Epidermal melanocyte (primary cell): ENCODE results near the gene PSENEN.

Source experiments
- DNase-seq: peaks from one replicate; pipeline ENCODE4 v3.0.0; 2011; ENCODE audit warnings: low spot score; ENCODE audit not compliant: insufficient read length

The PSENEN gene

DNA sequence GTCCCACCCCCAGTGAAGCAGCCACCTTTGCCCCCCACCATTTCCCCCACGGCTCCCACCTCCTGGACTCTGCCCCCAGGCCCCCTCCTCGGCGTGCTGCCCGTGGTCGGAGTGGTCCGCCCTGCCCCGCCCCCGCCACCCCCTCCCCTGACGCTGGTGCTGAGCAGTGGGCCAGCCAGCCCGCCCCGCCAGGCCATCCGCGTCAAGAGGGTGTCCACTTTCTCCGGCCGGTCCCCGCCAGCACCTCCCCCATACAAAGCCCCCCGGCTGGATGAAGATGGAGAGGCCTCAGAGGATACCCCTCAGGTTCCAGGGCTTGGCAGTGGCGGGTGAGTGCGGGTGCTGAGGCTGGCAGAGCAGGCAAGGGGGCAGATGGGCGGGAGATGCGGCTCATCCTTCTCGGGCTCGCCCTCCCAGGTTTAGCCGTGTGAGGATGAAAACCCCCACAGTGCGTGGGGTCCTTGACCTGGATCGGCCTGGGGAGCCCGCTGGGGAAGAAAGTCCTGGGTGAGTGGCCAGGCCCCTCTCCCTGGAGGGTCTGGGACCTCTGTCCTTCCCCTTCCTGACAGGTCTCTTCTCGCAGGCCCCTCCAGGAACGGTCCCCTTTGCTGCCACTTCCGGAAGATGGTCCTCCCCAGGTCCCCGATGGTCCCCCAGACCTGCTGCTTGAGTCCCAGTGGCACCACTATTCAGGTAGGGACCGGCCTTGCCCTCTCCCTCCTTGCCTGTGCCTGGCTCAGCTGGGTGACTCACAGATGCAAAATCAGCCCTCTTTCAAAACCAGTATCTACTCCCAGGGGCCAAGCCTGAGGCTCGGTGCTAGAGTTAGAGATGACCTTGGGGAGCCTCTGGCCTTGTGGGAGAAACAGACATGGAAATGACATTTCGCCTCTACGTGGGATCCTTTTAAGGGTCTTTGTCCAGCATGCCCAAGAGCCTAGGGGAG, 12.0 kb upstream of the PSENEN start:
- no peak for DNase-seq

- no peak for DNase-seq
Observed at GRCh38 chr19:35734273-35734672, 11.2 kb upstream of the PSENEN start.

GRCh38 chr19:35734889-35735288, 10.6 kb upstream of the PSENEN start:
- DNase-seq: no peak

- no peak for DNase-seq
Observed at GRCh38 chr19:35736913-35737886, 8.3 kb upstream of the PSENEN start.

- DNase-seq: no peak
Observed at GRCh38 chr19:35738021-35738886, 7.2 kb upstream of the PSENEN start.

- DNase-seq: no peak
Observed at GRCh38 chr19:35738887-35739229, 6.6 kb upstream of the PSENEN start.

- no peak for DNase-seq
Observed at GRCh38 chr19:35739275-35740107, 6.0 kb upstream of the PSENEN start.

GRCh38 chr19:35740108-35740422, 5.4 kb upstream of the PSENEN start:
- DNase-seq: no peak

DNA sequence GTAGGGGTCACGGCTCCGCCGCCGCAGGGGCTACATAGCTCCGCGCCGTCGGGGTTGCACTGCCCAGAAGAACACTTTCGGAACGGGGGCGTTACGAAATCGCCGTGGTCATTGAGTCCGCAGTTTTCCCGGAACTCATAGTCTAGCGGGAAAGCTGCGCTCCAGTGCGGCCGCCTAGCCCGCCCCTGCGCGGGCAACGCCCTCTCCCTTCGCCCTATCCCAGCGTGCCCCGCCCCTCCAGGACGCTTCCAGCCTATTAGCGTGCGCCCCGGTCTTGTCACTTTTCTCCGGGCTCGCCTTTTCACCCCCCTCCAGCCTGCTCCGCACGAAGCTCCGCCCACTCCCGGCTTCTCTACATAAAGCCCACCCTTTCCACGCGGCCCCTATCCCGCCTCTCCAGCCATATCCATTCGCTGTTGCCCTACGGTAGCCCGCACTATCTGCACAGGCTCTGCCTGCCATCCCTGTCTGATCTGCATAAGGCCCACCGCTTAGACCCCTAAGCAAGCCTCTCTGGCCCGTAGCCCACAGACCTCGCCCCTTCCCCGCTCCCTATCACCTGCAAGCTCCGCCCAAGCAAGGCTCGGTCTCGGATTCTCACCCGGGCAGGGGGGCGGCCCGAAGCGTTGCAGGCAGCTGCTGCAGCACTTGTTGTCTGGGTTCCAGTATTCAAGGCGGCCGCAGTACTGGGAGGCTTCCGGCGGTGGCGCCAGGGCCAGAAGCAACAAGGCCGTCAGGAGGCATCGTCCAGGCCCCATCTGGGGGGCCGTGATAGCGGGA, 4.8 kb upstream of the PSENEN start:
- DNase-seq: peak; percentile 100

GRCh38 chr19:35741203-35741515, 4.3 kb upstream of the PSENEN start:
- no peak for DNase-seq

GRCh38 chr19:35742121-35742724, 3.2 kb upstream of the PSENEN start, which contains the start of gene IGFLR1:
Gene IGFLR1 (minus strand): TSS chr19:35742452. CDS start chr19:35741180, 1,272 bp downstream.
- DNase-seq: no peak

GRCh38 chr19:35743640-35744429, 1.6 kb upstream of the PSENEN start:
- no peak for DNase-seq

DNA sequence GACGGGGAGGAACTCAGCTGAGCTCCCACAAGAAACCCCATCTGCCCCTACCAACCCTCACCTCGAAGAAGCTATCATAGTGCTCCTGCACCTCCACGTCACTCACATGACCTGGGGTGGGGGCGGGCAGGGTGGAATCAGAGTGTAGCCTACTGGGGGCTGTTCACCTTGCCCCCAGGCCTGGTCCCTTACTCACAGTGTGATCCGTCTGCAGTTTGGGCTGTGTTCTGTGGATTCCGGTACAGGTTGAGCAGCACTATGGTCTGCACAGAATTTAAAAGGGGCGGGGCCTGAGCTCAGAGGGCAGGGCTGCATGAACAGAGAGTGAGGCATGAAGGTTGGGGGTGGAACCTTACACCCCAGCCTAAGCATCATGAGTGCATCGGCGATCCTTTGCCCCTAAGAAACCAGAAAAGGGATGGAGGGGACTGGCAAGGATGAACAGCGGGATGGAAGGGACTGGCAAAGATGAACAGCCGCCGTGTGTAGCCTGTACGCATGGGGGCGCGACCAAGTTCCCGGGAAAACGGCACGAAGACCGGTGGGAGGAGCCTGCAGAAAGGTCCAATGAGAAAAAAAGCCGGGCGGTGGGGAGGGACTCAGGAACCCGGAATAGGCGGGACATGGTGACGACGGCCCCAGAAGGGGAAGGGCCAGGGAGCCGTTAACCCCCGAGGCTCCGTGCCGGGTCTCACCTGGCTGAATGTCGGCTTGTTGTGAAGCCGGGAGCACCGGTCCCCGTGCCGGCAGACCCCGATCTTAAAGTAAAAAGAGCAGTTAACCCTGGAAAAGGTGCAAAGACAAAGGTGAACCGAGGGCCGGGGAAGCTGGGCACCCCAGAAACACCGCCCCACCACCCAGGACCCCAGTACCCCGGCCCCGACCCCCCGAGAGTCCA, 772 bp upstream of the PSENEN start:
- peak; percentile 69 for DNase-seq

GRCh38 chr19:35746087-35746462, 624 bp downstream of the PSENEN start:
- no peak for DNase-seq

- DNase-seq: no peak
Observed at GRCh38 chr19:35746531-35746930, 1.1 kb downstream of the PSENEN start.

DNA sequence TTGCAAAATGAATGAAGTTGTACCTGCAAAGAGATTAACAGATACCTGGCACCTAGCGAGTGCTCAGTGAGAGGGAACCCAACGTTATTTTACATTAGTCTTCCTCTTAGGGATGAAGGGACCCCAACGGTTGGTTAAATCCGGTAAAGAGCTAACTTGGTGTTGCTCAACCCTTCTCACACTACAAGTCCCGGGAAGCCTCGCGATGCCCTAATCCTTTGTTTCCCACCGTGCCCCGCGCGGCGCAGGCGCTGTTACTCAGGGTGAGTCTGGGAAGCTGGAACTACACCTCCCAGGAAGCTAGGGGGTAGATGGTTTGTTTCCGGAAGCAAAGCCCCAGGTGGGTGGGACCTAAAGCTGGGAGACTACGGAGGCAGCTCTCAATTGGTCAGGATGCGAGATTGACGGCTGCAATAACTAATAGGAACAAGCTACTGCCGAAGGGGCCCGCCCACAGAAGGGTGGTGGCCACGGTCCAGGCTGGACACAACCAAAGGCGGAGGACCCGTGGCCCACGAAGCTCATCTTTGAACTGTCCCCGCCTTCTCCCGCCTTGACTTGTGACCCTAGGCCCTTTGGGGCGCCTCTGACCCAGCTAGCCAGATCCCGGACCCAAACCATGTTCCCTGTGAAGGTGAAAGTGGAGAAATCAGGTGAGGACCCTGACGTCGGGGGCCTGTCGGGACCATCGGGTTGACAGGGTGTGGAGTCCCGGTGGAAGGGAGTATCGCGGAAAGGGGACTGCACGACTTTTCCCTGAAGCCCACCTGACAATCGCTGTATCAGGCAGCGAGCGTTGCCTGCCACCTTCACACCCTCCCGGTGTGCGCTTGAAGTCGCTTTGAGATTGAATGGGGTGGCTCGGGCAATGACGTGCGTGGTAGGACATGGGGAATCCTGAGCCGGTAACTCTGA, 2.9 kb downstream of the PSENEN start, which contains the start of gene LIN37:
TSS of gene LIN37 (plus strand) at position 471 of the 915 bp plus-strand sequence. CDS start at position 620, 149 bp downstream.
- DNase-seq: peak; percentile 82
